ENCODE results near the gene ANGEL2. TPM values are rescaled to one million over a fixed set of nuclear protein-coding genes. Genes with fewer than 3 reads are reported as not detected.
"Not testable (repeated sequence)": the region's sequence is repeated elsewhere in the genome, so short reads cannot be mapped to it uniquely, and the experiment has no call there.

The ANGEL2 gene
- total RNA-seq, 1 donor from 2014 or later: 16.4 TPM

DNA sequence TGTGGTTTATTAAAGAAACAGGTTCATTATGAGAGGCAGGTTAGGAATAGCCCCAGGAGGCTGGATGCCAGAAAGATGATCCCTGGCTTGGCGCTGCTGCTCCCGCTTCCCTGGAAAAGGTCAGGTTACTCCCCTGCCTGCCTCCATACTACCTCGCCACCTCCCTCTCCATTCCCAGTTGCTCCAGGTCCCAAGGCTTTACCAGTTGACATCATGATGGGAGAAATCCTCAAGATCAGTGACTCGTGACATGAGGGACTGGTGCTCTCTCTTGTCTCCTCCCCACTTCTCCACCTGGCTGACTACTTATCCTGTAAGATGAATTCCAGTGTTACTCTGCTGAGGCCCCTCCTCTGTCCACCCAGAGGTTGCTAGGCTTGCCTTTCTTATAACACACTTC, 45.6 kb downstream of the ANGEL2 start:
- Histone ChIP-seq H3K27me3 (ENCODE audit: low read depth) (peaks cover 24% of the 10 kb centered on the region), H3K9me3 (replicated peaks) (no peaks in the 10 kb centered on the region), H3K36me3 (no peaks in the 10 kb centered on the region), H3K27ac (replicated peaks) (no peak overlapping the region), H3K4me1 (no peaks in the 10 kb centered on the region), H3K4me3 (no peak overlapping the region)
- no peak for TF ChIP-seq CTCF (IDR thresholded peaks at IDR 0.05; ENCODE audit: borderline replicate concordance)
- DNase-seq: no peak
- intact Hi-C loops (cut with micrococcal nuclease): no loop called here

DNA sequence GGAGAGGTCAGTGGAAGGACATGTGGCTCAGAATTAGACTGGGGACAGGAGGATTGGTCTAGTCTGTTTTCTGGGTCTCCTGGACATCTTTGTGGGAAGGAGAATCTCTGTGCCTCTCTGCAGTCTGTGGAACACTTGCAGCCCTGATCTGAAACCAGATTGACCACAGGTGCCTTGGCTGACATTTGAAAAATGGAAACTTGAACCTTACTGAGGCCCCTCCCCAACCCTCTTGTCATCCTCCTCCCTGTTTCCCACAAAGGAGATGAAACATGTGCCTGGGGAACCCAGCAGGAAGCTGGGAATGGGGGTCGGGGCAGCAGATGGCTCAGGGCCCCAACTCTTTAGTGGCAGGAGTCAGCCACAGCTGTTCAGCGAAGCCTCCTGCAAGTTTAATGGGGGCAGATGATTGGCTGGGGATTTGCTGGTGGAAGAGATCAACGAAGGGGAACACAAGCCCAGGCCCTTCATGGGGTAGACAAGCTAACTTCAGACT, 47.3 kb downstream of the ANGEL2 start:
- Histone ChIP-seq H3K9me3 (replicated peaks) (no peaks in the 10 kb centered on the region), H3K4me3 (no peak overlapping the region), H3K27me3 (ENCODE audit: low read depth) (peaks cover 24% of the 10 kb centered on the region), H3K4me1 (no peaks in the 10 kb centered on the region), H3K36me3 (no peaks in the 10 kb centered on the region), H3K27ac (replicated peaks) (no peak overlapping the region)
- TF ChIP-seq CTCF (IDR thresholded peaks at IDR 0.05; ENCODE audit: borderline replicate concordance): no peak
- no peak for DNase-seq
- intact Hi-C loops (cut with micrococcal nuclease): no loop called here

- Histone ChIP-seq H3K27me3 (ENCODE audit: low read depth) (peaks cover 28% of the 10 kb centered on the region), H3K36me3 (no peaks in the 10 kb centered on the region), H3K27ac (replicated peaks) (no peak overlapping the region), H3K9me3 (replicated peaks) (no peaks in the 10 kb centered on the region), H3K4me1 (no peaks in the 10 kb centered on the region), H3K4me3 (no peak overlapping the region)
- DNase-seq: no peak
- intact Hi-C loops (cut with micrococcal nuclease): no loop called here
- TF ChIP-seq CTCF (IDR thresholded peaks at IDR 0.05; ENCODE audit: borderline replicate concordance): peak; percentile 46
Observed at GRCh38 chr1:212967801-212968200, 47.9 kb downstream of the ANGEL2 start.

DNA sequence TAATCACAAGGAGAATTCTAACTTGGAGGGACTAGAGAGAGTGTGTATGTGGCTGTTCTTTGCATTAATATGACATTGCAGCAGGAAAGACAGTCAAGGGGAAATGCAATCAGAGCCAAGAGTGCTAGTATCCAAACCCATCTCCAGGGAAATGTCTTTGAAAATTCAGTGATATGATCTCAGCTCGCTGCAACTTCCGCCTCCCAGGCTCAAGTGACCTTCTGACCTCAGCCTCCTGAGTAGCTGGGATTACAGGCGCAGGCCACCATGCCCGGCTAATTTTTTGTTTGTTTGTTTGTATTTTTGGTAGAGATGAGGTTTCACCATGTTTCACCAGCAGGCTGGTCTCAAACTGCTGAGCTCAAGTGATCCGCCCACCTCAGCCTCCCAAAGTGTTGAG, 49.1 kb downstream of the ANGEL2 start:
- peaks cover 28% of the 10 kb centered on the region for H3K27me3 ChIP-seq (ENCODE audit: low read depth)
- H3K36me3 ChIP-seq: no peaks in the 10 kb centered on the region
- no peak for TF ChIP-seq CTCF (IDR thresholded peaks at IDR 0.05; ENCODE audit: borderline replicate concordance)
- H3K4me3 ChIP-seq: no peak overlapping the region
- H3K27ac ChIP-seq (replicated peaks): no peak overlapping the region
- no peaks in the 10 kb centered on the region for H3K4me1 ChIP-seq
- DNase-seq: no peak
- intact Hi-C loops (cut with micrococcal nuclease): no loop called here
- H3K9me3 ChIP-seq (replicated peaks): no peaks in the 10 kb centered on the region

DNA sequence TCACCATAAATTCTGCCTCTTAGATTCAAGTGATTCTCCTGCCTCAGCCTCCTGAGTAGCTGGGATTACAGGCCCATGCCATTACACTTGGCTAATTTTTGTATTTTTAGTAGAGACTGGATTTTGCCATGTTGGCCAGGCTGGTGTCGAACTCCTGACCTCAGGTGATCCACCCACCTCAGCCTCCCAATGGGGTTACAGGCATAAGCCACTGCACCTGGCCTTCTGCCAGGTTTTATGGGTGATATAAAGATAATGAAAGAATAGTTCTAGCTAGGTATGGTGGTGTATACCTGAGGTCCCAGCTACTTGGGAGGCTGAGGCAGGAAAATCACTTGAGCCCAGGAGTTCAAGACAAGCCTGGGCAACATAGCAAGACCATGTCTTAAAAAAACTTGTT, 50.7 kb downstream of the ANGEL2 start:
- H3K36me3 ChIP-seq; H3K4me1 ChIP-seq; H3K9me3 ChIP-seq (replicated peaks); H3K4me3 ChIP-seq; H3K27ac ChIP-seq (replicated peaks); DNase-seq; intact Hi-C loops (cut with micrococcal nuclease): not testable (repeated sequence)
- H3K27me3 ChIP-seq (ENCODE audit: low read depth): peaks cover 26% of the 10 kb centered on the region

- no peak for TF ChIP-seq CTCF (IDR thresholded peaks at IDR 0.05; ENCODE audit: borderline replicate concordance)
- intact Hi-C loops (cut with micrococcal nuclease): no loop called here
Observed at GRCh38 chr1:212964102-212964501, 51.6 kb downstream of the ANGEL2 start.

More at GRCh38 chr1:212964102-212964501, 51.6 kb downstream of the ANGEL2 start:
- H3K27me3 ChIP-seq (ENCODE audit: low read depth): peaks cover 28% of the 10 kb centered on the region
- H3K9me3 ChIP-seq (replicated peaks): no peaks in the 10 kb centered on the region
- H3K4me1 ChIP-seq: no peaks in the 10 kb centered on the region
- no peaks in the 10 kb centered on the region for H3K36me3 ChIP-seq
- DNase-seq: no peak
- no peak overlapping the region for H3K27ac ChIP-seq (replicated peaks)
- H3K4me3 ChIP-seq: no peak overlapping the region
